ENCODE measurements around the gene LENG9.

- TF ChIP-seq POLR2AphosphoS5 (IDR thresholded peaks at IDR 0.05) (no peak), CTCF (IDR thresholded peaks at IDR 0.05) (no peak), POLR2A (IDR thresholded peaks at IDR 0.05; ENCODE audit: low read depth) (no peak), EP300 (IDR thresholded peaks at IDR 0.05) (no peak)
Measured at GRCh38 chr19:54449701-54450069, 13.9 kb downstream of the LENG9 start.

All from esophagus muscularis mucosa (tissue), 4 donors.